Suppressor macrophage (primary cell): ENCODE measurements around the gene FOXB1.
A peak's percentile ranks its signal among the peaks of the same experiment; 100 is the strongest.

ENCODE experiments used
- DNase-seq, 4 experiments: peaks; one replicate each; pipeline ENCODE4 v3.0.0-alpha.2; 2020 to 2022
- total RNA-seq, 17 experiments: gene quantifications; one replicate each; lab custom pipeline; 2026; ENCODE audit warnings: mixed read lengths in 6 of 17, inconsistent platforms in 3 of 17; lab: John Stamatoyannopoulos, UW

FOXB1 gene
- 0 to 1.5 (median 0) reads per million in 17 experiments for total RNA-seq

DNA sequence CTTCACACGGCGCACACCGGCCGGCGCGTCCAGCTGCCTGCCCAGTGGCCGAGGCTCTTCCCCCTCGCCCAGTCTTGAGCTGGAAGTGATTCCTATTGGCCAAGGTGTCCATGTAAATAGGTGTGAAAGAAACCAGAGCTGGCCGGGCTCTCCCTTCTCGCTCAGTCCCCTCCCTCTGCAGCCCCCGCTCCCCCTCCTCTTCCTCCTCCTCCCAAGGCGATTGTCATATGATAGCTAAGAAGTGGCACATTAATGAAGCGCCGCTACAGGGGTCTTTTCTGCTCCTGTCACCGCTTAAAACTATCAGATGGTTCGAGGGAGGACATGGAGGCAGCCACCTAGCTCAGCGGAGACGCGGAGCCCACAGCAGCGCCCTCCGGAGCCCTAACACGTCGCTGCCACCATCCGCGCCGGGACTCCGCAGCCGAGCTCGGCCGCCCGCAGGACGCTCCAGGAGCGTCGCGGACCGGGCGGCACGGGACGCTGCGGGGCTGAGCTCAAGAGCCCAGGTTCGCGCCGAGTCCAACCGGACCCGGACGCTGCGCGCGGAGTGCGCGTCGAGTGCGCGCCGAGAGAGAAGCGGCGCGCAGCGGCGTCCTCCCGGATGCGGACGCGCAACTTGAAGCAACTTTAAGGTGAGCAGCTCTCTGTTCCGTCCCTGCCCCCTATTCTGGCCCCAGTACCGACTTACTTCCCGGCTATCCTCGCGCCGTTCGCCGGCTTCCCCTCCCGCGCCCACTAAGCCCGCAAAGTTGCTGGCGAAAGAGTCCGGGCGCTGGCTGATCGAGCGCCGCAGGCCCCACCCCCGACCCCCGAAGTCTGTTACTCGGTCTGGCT, at the start of gene FOXB1:
FOXB1 (plus strand) TSS at position 303 of the 837 bp plus-strand sequence. CDS start 653 bp downstream, outside the sequence.
- peak in 1 of 4 experiments; percentile 28 for DNase-seq

GRCh38 chr15:59958288-59958687, 45.8 kb upstream of the FOXB1 start:
- DNase-seq = no peak

DNA sequence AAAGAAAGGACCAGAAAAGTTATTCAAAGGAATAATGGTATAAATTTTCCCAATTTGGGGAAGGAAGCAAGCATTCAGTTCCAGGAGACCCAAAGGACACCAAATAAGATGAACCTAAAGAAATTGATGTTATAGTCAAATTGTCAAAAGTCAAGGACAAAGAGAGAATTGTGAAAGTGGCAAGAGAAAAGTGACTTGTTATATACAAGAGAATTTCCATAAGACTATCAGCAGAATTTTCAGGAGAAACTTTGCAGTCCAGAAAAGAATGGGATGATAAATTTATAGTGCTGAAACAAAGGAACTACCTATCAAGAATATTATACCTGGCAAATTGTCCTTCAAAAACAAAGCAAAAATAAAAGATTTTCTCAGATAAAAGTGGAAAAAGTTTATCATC, 43.8 kb upstream of the FOXB1 start:
- no peak for DNase-seq

GRCh38 chr15:59963322-59963721, 40.8 kb upstream of the FOXB1 start:
- DNase-seq = no peak

DNA sequence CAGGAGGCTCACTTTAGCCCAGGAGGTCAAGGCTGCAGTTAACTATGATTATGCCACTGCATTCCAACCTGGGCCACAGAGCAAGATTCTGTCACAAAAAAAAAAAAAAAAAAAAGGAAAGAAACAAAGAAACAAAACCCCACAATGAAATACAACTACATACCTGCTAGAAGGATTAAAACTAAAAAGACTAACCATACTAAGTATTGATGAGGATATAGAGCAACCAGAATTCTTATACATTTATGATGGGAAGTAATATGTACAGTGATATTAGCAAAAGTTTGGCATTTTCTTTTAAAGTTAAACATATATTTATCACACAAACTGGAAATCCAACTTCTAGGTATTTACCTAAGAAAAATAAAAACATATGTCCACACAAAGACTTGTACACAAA, 40.2 kb upstream of the FOXB1 start:
- no peak for DNase-seq

DNA sequence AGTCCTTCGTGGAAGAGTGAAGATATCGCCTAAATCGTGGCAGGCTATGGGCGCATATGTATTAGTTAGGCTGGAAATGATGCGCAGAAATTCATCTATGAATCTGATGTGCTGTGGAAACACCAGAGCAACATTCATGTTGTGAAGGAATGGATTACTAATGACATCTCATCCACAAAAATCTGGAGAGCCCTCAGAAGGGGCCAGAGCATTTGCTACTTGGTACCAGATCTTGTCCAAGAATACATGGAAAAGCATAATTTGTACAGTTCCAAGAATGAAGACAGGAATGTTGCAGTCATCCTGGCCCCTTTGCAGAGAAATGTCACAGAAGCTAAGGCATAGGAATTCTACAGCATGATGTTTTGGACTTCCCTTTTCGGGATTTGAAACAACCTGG, 38.4 kb upstream of the FOXB1 start:
- DNase-seq = no peak

DNA sequence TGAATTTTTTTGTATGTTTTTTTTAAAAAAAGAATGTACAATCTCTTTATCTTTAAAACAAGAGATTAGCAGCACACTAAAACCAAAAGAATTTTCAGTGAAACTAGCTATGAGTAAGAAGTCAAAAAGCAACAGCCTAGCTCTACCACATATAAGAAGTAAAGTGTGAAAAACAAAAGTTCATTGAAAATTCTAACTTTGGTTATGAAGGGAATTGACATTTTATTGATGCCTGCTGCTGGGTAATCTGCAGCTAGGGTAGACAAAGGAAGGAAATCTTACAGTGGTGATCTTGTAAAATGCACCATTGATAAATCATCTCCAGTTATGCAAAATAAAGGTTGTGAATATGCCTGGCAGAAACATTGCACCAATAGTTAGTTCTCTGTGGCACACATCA, 37.8 kb upstream of the FOXB1 start:
- no peak for DNase-seq

- DNase-seq = no peak
Measured at GRCh38 chr15:59968314-59968713, 35.8 kb upstream of the FOXB1 start.

DNA sequence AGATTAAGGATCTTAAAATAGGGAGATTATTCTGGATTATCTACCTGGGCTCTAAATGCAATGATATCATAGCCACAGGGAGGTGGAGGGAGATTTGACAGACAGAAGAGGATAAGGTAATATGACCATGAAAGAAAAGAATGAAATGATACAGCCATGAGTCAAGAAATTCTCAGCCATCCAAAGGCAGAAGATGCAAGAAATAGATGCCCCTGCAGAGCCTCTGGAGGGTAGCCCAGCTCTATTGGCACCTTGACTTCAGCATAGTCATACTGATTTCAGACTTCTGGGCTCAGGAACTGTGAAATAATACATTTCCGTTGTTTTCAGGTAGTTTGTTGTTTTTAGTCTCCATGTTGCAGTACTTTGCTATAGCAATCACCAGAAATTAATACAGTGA, 31.9 kb upstream of the FOXB1 start:
- DNase-seq = no peak

- DNase-seq = peak in 2 of 4 experiments; percentile 13 to 20
Measured at GRCh38 chr15:59976480-59977271, 27.4 kb upstream of the FOXB1 start.

DNA sequence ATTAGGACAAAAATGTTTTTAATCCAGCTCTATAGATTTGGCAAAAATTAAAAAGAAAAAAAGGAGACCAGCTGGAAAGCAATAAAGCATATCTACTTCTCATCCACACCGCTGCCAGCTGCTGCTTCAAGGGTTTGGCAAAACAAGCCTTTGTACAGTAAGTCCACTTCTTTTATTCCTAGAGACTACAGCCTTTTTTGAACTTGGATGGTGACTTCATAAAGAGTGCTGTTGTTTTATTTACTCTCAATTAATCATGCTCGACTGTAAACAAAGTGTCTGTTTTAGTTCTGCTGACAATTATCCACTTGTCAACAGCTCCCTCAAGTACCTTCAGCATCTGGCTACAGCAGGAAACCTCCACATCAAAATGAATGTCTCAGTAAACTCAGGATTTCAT, 12.3 kb upstream of the FOXB1 start:
- no peak for DNase-seq

- no peak for DNase-seq
Measured at GRCh38 chr15:59993041-59993750, 10.9 kb upstream of the FOXB1 start.

DNA sequence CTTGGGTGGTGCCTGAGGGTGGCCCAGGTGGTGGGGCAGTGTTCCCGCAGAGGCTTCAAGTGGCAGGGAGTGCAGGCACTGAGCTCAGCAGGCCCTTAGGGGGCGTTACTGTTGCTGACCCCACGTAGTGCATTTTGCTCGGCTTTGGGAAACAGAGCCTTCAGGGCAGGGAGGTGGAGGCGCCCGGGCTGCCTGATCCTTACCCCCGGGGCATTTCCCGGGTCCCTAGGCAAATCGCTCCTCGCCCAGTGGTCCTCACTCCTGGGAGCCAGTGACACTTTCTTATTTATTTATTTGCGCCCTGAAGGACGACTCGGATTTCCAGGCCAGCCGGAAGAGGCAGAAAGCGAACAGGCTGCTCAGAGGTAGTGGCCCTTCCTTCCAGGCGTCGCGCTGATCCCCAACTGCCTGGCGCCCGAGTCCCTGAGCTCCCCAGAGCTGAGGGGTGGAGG, 10.1 kb upstream of the FOXB1 start:
- DNase-seq = peak in 1 of 4 experiments; percentile 17

- no peak for DNase-seq
Measured at GRCh38 chr15:59994526-59994887, 9.6 kb upstream of the FOXB1 start.

GRCh38 chr15:59994888-59995557, 9.1 kb upstream of the FOXB1 start:
- no peak for DNase-seq

- no peak for DNase-seq
Measured at GRCh38 chr15:59995568-59996297, 8.4 kb upstream of the FOXB1 start.

DNA sequence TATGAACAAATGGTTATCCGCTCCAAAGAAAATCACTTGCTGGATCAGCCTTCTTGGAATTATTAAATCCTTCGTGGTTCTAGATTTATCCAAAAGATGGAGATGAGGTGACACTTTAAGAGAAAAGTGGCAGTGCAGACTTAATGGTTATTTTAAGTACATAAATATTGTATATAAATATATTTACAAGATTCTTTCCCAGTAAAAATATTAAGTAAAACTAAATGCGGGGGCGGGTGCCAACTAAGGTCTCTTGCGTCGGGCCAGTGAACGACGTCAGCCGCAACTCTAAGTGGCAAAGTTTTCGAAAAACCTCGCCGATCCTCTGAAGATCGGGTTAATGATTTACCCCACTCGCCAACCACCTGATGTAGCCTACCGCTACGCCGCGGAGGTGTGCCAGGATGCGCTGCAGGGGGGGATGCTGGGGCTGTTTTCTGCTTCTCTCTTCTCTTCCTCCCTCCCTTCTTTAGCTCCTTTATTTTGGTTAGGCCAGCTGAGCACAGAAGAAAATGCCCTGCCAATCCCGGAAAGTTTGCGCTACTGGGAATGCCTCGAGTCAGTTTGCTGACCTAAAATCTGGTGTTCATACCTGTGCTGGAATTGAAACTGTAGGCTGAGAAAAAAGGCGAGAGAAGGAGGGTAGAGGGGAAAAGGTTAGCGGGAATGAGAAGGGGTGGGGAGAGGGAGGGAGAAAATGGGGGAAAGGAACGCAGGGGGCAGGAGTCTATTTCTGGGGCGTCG, 7.6 kb upstream of the FOXB1 start:
- no peak for DNase-seq

GRCh38 chr15:59997070-59997701, 6.9 kb upstream of the FOXB1 start:
- peak in 1 of 4 experiments; percentile 24 for DNase-seq

- no peak for DNase-seq
Measured at GRCh38 chr15:59998305-59998949, 5.7 kb upstream of the FOXB1 start.
